ENCODE results near the gene NRCAM.
A peak's percentile ranks its signal among the peaks of the same experiment; 100 is the strongest.

NRCAM gene

DNA sequence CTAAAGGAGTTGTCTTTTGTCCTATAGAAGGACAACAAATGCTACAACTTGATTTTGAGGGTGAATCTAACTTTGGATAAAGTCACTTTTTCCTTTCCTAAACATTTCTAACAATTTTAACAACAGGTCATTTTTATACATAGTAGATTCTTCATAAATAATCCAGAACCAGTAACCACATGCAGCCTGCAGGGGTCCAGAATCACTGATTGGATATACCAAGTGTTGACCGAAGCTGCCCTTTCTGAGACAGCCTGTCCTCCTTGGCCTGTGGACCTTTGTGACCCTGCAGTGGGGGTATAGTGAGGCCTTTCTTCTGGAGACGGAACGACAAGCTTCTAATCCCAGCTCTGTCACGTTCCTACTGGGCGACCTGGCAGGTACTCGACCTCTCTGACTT is 291.3 kb downstream of the NRCAM start:
- in situ Hi-C loops (cut with MboI; ENCODE audit: low pct_unique_long_range_greater_than_20kb, low sequenced_read_pairs), result no loop called here
- no peak for DNase-seq

DNA sequence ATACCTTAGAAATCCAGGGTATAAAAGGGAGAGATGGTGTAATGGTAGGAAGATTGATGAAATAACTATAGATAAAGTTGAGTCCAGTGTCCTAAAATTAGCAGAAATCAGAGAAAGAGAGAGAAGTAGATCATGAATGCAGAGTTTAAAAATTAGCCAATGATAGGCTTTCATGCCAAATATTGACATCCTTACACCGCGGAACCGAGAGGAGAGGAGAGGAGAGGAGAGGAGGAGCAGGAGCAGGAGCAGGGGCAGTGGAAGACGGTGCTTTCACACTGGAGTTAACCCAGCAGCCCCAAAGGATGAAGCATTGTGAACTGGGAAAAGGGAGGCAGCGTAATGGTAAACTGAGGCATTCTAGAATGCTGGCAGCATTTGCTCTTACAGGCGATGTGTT is 291.9 kb downstream of the NRCAM start:
- in situ Hi-C loops (cut with MboI; ENCODE audit: low pct_unique_long_range_greater_than_20kb, low sequenced_read_pairs), result no loop called here
- DNase-seq, result no peak

DNA sequence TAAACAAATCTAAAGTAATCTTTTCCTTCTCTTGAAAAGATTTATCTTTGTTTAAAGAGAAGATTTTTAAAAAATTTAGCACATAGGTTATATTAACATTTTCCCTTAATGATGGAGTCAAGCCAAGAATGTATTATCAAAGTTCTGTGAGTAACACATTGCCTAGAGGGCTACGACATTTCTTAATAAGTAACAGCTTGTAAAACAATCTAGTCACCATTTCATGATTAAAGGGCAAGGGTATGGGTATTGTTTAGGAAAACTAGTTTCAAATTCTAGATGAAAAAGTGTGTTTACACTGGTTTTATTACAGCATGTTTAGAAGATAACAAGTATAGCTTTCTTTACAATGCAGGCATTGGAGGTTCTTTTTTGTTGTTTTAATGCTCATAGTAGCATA is 297.5 kb downstream of the NRCAM start:
- in situ Hi-C loops (cut with MboI; ENCODE audit: low pct_unique_long_range_greater_than_20kb, low sequenced_read_pairs), result no loop called here
- DNase-seq, result no peak

DNA sequence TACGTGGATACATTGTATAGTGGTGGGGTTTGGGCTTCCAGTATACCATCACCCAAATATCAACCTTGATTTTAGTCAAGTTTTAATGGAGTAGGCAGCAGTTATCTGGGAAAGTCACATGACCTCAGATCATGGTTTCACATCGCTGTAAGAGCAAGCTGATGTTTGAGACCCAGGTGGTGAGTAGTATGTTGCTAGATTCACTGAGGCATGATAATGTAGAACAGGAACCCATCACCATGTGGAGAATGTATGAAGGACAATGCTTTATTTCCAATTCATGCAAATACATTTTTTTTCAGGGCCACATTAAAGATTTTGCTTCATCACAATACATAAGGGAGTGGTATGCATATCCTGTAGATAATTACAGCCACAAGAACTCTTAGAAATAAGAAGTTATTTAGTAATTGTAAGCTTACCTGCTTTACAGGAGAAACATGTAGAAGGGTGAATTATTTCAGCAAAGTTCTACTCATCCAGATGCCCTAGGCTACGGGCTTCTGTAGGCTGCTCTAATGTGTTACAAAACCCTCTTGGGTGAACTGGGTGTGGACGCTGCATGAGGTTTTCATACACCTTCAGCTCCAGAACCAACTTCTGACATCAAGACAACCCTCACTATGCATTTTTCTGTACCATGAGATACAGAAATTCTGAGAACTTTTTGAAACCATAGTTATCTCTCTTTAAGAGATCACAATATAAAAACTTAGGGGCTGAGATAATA is 298.5 kb downstream of the NRCAM start:
- DNase-seq, result no peak
- in situ Hi-C loops (cut with MboI; ENCODE audit: low pct_unique_long_range_greater_than_20kb, low sequenced_read_pairs), result no loop called here

DNA sequence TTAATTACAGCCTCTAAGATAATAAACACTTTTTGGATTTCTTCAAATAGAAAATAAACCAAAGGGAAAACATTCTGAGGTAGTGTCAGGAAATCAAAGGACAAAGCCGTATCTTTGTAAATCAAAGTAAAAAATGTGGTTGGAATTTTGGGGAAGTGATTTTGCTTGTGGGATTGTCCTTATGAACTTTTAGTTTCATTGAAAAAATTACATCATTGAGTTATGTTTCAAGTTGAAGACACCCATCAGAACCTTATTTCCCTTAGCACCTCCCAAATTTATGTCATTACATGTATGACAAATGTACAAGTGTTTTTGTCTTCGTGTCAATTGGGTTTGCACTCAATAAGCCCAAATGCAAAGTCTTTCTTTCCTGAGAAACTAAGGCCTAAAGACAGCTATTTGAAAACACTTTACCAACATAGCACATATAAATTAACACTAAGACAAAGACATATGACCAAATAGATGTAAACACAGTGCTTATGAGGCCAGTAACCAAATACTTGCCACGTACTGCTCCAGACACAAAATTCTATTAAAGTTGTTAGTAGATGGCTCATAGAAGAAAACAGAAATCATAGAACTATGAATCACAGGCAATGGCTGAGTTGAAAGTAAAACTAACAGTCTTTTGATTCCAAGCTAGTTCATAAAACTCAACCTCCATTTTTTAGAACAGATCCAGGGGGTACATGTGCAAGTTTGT is 299.2 kb downstream of the NRCAM start:
- in situ Hi-C loops (cut with MboI; ENCODE audit: low pct_unique_long_range_greater_than_20kb, low sequenced_read_pairs), result no loop called here
- peak; percentile 15 for DNase-seq

DNA sequence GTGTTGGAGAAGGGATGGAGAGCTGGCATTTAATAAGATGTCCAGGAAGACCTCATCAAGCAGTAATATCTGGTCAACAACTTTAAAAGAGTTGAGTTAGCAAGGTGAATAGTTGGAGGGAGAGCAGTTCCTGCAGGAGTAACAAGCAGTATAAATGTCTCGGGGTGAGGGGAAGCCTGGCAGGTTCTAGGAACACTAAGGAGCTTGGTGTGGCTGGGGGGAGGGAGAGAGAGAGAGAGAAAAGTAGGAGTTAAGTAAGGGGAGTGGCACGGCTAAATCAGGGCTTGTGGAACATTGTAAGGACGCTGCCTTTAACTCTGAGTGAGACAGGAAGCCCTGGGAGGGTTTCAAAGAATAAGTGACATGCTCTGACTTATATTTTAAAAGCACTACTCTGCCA is 304.0 kb downstream of the NRCAM start:
- in situ Hi-C loops (cut with MboI; ENCODE audit: low pct_unique_long_range_greater_than_20kb, low sequenced_read_pairs), result no loop called here
- no peak for DNase-seq

DNA sequence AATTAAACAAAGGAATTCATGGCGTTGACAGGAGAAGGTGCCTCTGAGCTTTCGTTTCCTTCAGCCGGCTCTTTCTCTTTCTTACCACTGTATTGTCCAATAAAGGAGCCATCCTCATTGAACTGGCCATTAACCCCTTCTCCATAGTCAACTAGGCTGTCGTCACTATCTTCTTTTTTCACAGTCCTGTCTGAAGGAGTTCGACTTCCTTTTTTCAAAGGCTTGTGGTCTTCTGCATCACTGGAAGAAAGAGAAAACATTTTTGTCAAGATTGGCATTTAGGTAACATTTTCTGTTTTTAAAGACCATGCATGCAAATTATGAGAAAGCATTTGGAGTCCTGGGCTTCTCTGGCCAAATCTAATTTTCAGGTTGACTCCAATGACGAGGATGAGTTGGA is 306.3 kb downstream of the NRCAM start:
- in situ Hi-C loops (cut with MboI; ENCODE audit: low pct_unique_long_range_greater_than_20kb, low sequenced_read_pairs), result no loop called here
- DNase-seq, result peak; percentile 40

DNA sequence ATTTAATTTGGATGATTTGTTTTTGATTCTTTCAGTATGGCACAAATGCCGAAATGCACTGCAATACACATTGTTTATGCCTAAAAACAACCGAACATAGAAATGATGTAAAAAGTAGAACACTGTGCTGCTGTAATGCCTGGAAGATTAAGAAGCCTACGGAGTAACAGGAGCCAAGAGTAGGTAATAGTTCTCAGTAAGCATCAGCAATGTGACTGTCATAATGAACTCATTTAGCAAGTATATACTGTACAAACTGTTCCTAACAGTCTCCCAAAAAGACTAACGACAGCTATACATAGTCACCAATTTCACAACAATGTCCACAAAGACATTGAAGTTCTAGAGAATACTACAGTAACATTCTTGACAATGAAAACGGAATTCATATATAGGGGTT is 307.1 kb downstream of the NRCAM start:
- DNase-seq, result no peak
- in situ Hi-C loops (cut with MboI; ENCODE audit: low pct_unique_long_range_greater_than_20kb, low sequenced_read_pairs), result no loop called here

DNA sequence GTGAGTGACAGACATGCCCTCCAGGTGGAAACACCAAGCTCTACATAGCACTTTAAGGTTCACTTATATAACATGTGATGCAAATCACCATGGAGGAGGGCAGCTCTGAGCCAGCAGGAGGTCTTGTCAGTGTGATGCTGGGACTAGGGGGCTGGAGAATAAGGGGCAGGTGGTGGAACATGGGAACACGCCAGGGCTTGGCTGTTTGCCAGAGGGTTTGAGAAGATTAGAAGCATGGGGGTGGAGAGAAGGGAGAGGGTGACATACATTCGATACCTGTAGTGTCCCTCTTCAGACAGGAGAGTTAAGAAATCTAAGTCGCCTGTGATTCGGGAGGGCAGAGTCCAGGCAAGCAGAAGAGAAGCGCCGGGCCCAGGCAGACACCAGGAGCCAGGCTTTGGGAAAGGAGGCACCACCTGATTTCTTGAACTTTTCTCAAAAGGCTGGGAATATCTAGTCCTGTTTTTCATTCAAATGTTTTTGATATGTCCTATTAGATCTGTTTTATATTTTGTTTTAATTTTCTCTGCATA is 309.1 kb downstream of the NRCAM start:
- in situ Hi-C loops (cut with MboI; ENCODE audit: low pct_unique_long_range_greater_than_20kb, low sequenced_read_pairs), result no loop called here
- no peak for DNase-seq

DNA sequence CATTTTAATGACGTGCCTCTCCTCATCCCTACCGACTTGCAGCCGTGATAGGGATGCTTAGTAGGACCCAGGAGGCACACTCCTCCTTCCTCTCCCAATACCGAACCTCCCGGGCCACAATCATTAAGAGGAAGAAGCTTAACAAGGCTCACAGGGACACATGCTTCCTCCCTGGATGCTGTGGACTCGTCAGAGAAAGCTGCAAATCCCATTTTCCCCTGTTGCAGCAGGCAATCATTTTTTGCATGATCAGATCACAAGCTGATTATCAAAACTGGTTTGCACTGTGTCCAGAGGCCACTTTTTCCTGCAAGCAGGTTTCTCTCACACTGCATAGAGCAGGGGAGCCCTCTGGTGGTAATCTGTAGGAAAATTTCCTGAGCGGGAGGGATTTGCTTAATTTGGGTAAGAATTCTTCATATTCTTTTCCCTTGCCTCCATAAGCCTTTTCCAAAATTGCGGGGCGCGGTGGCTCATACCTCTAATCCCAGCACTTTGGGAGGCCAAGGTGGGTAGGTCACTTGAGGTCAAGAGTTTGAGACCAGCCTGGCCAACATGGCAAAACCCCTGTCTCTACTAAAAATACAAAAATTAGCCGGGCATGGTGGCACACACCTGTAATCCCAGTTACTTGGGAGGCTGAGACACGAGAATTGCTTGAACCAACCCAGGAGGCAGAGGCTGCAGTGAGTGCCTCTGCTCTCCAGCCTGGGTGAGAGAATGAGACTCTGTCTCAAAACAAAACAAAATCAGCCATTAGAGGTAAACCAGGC is 310.0 kb downstream of the NRCAM start:
- DNase-seq, result peak; percentile 81
- in situ Hi-C loops (cut with MboI; ENCODE audit: low pct_unique_long_range_greater_than_20kb, low sequenced_read_pairs), result no loop called here

DNA sequence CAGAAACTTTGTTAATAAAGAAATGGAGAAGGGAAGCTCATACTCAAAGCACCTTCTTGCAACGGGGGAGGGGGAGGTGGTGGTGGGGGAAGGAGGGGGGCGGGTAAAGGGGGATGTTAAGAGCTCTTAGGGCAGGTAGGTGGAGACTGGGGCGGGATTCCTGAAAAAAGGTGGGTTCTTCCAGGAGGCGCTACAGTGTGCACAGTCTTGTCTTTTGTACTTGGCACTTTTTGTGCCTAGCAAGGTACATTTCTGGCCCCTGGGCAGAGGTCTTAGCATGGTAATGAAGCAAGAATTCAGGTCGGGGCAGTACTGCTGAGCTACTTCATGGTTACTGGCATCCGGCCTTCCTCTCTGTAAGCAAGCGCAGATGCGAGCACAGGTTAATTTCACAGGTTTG is 310.8 kb downstream of the NRCAM start:
- DNase-seq, result no peak

DNA sequence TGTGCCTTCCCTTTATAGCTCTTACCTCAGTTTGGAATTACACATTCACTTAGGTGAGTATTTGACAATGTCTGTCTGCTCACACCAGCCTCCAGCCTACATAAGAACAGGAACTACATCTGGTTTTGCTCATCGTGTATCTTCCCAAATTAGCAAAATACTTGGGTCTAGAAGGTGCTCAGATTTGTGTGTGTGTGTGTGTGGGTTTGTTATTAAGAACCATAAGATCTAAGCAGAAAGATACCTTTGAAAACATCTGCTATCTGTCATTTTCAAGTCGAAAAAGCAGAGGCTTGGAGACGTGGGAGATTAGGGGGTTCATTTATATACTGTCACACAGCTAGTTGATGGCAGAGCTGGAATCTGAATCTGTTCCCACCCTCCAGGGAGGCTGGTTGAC is 311.3 kb downstream of the NRCAM start:
- in situ Hi-C loops (cut with MboI; ENCODE audit: low pct_unique_long_range_greater_than_20kb, low sequenced_read_pairs), result no loop called here
- no peak for DNase-seq

More for the DNA sequence above, 310.8 kb downstream of the NRCAM start:
- in situ Hi-C loops (cut with MboI; ENCODE audit: low pct_unique_long_range_greater_than_20kb, low sequenced_read_pairs), result no loop called here

DNA sequence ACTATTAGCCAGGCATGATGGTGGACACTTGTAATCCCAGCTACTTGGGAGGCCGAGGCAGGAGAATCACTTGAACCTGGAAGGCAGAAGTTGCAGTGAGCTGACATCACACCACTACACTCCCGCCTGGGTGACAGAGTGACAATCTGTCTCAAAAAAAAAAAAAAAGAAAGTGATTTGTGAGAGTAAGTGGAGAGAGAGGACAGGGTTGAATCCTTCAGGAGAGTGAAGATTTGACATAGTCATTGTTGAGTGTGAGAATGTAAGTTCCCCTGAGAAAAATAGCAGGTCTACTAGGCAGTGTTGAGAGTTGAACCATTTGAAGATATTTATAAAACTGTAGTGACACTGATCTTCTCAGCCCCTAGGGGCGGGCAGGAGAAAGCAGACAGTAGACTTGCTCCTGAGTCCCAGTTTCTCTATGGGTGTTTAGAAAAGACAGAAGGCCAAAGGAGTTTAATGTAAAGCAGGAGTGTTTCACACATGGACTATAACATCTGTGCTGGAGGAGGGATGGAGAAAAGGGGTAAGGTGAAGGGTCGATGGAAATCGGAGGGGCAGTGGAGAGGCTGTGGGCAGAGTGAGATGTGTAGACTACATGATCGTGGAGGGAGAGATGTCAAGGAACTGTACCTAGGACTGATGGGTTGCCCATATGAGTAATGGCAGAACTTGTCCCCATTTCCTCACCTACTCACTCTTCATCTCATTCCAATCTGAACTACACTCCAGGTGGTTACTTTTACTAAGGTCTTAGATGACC is 312.4 kb downstream of the NRCAM start:
- in situ Hi-C loops (cut with MboI; ENCODE audit: low pct_unique_long_range_greater_than_20kb, low sequenced_read_pairs), result no loop called here
- no peak for DNase-seq

DNA sequence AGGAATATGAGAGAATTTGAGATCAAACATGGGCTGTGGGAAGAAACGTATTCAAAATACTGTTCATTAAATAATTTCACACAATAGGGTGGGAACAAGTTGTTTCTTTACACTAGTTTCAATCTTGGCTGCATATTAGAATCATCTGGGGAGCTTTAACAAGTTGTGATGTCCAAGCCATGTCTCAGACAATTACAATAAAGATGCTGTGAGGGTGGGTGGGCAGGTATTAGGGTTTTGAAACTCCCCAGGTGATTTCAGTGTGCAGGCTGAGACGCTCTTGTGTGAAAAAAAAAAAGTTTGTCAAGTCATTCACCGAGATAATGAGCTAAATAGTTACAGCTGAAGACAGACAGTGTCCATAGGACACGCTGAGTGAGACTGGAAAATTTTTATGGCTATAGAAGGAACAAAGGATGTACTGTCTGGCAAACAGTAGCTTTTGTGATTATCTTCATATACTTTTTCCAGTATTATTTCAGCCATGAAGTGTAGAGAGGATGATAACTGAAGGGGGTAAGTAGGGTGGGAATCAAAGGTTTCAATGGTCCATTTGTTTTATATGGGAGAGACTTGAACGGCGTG is 313.5 kb downstream of the NRCAM start:
- no peak for DNase-seq
- in situ Hi-C loops (cut with MboI; ENCODE audit: low pct_unique_long_range_greater_than_20kb, low sequenced_read_pairs), result no loop called here

DNA sequence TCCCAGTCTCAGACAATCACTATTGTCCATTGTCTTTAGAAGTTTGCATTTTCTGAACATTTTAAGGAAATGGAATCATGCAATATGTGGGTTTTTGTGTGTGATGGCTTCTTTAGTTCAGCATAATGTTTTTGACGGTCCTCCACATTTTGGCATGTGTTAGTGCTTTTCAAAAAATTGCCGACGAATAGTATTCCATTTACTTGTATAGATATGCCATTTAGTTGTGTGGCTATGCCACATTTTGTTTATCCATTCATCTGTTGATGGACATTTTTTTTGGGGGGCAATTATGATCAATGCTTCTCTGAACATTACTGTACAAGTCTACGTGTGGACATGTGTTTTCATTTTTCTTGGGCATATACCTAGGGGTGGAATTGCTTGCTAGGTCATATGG is 314.1 kb downstream of the NRCAM start:
- in situ Hi-C loops (cut with MboI; ENCODE audit: low pct_unique_long_range_greater_than_20kb, low sequenced_read_pairs), result no loop called here

DNA sequence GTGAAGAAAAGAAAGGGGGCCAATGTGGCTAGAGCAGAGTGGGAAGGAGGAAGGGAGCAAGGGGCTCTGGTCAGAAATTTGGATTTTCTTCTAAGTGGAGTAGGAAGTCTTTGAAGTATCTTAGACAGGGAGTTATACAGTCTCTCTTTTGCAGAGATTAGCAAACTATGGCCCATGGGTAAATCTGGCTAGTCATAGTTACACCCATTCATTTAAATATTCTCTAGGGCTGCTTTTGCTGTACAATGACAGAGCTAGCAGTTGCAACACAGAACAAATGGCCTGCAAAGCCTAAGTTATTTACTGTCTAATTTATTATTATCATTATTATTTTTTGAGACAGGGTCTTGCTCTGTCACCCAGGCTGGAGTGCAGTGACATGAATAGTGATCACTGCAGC is 315.6 kb downstream of the NRCAM start:
- in situ Hi-C loops (cut with MboI; ENCODE audit: low pct_unique_long_range_greater_than_20kb, low sequenced_read_pairs), result no loop called here
- DNase-seq, result no peak

More for the DNA sequence above, 314.1 kb downstream of the NRCAM start:
- DNase-seq, result no peak

DNA sequence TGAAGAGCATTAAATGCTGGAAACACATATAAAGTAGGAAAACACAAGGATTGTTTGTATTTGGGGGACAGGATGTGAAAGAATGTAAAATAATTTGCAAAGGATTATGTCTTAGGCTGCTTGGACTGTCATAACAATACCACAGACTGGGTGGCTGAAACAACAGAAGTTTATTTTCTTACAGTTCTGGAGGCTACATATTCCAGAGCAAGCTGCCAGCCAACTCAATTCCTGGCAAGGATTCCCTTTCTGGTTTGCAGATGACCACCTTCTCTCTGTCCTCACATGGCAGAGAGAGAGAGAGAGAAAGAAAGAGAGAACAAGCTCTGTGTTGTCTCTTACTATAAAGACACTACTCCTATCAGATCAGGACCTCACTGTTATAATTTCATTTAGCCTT is 317.3 kb downstream of the NRCAM start:
- in situ Hi-C loops (cut with MboI; ENCODE audit: low pct_unique_long_range_greater_than_20kb, low sequenced_read_pairs), result no loop called here

DNA sequence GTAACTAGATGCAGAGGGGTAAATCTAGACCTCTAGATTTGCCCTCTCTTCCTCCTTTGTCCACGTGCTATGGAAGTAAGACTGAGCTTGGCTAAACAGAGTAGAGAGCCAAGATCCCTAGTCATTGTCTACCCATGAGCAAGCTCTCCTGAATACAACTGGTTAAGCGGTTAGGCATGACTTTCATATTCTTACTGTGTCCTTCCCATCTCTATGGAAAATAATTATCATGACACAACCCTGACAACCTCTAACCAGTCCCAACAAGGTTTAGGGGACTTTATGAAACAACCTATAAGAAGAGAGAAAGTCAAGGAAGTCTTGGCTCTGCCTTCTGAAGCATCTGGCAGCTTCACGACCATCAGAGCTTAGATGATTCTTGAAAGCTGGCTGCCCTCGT is 318.2 kb downstream of the NRCAM start:
- in situ Hi-C loops (cut with MboI; ENCODE audit: low pct_unique_long_range_greater_than_20kb, low sequenced_read_pairs), result no loop called here
- DNase-seq, result no peak

More for the DNA sequence above, 317.3 kb downstream of the NRCAM start:
- no peak for DNase-seq

DNA sequence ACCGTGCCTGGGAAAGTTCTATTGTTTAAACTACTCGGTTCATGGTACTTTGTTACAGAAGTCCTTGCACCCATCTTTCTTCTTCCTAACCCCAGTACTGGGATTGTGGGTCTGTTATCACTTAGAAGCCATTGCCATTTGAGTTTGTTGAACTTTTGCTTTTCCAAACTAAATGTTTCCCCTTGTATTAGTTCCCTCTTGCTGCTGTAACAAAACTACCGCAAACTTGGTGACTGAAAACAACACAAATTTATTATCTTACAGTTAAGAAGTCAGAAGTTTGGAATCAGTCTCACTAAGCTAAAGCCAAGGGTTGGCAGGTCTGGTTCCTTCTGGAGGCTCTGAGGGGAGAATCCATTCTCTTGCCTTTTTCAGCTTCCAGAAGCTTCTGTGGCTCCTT is 319.2 kb downstream of the NRCAM start:
- in situ Hi-C loops (cut with MboI; ENCODE audit: low pct_unique_long_range_greater_than_20kb, low sequenced_read_pairs), result no loop called here
- no peak for DNase-seq
